ENCODE results near the gene DNTTIP2. TPM values are rescaled to one million over a fixed set of nuclear protein-coding genes. Genes with fewer than 3 reads are reported as not detected.

Gene DNTTIP2
- total RNA-seq, 1 experiment from 2014 or later = 50.3 TPM

- intact Hi-C loops (cut with micrococcal nuclease; ENCODE audit: unreplicated experiment) = loop anchor here (10.0 kb wide), 1 partner anchor 549 kb away; no protein-coding TSS in a partner anchor
- no peak for TF ChIP-seq REST (IDR thresholded peaks at IDR 0.05; ENCODE audit: insufficient read depth in 1 of 2, low read depth in 2 of 2, low read length in 1 of 2)
- no peak for TF ChIP-seq SIN3A (IDR thresholded peaks at IDR 0.05; ENCODE audit: borderline replicate concordance, insufficient read depth, low read depth, low read length)
- TF ChIP-seq CTCF (IDR thresholded peaks at IDR 0.05) = no peak
- TF ChIP-seq POLR2AphosphoS5 (IDR thresholded peaks at IDR 0.05; ENCODE audit: low read depth, low read length) = no peak
- TF ChIP-seq TCF7L2 (IDR thresholded peaks at IDR 0.05; ENCODE audit: low read depth, low read length) = no peak
- H3K27ac ChIP-seq (ENCODE audit: low read length) = no peak overlapping the region
- ChIA-PET CTCF (no interaction called here), POLR2A (no interaction called here)
- DNase-seq (ENCODE audit: low read depth, low spot score) (no peak), ATAC-seq (no peak)
- no TSS peak for BruUV-seq (replicated peaks)
- no peak overlapping the region for H3K4me3 ChIP-seq (ENCODE audit: low read depth in 2 of 2, low read length in 2 of 2)
- H3K9me3 ChIP-seq (ENCODE audit: control insufficient read depth, insufficient read depth, low read depth, low read length) = no peaks in the 10 kb centered on the region
- H3K36me3 ChIP-seq (ENCODE audit: control insufficient read depth, insufficient read depth, low read length) = no peaks in the 10 kb centered on the region
- no peaks in the 10 kb centered on the region for H3K4me1 ChIP-seq (ENCODE audit: control insufficient read depth, insufficient read depth, low read length)
- no peaks in the 10 kb centered on the region for H3K27me3 ChIP-seq (ENCODE audit: control insufficient read depth, insufficient read depth, low read length)
- in situ Hi-C loops (cut with HindIII; ENCODE audit: low pct_unique_long_range_greater_than_20kb, low sequenced_read_pairs) = no loop called here
Observed at GRCh38 chr1:93853940-93854339, 25.1 kb downstream of the DNTTIP2 start.

- H3K36me3 ChIP-seq (ENCODE audit: control insufficient read depth, insufficient read depth, low read length) = no peaks in the 10 kb centered on the region
- intact Hi-C loops (cut with micrococcal nuclease; ENCODE audit: unreplicated experiment) (loop anchor here (10.0 kb wide), 1 partner anchor 547 kb away; no protein-coding TSS in a partner anchor), in situ Hi-C loops (cut with HindIII; ENCODE audit: low pct_unique_long_range_greater_than_20kb, low sequenced_read_pairs) (no loop called here)
- ATAC-seq = no peak
- no peaks in the 10 kb centered on the region for H3K27me3 ChIP-seq (ENCODE audit: control insufficient read depth, insufficient read depth, low read length)
- no TSS peak for BruUV-seq (replicated peaks)
- no peak for TF ChIP-seq TCF7L2 (IDR thresholded peaks at IDR 0.05; ENCODE audit: low read depth, low read length)
- no peak for TF ChIP-seq CTCF (IDR thresholded peaks at IDR 0.05)
- TF ChIP-seq SIN3A (IDR thresholded peaks at IDR 0.05; ENCODE audit: borderline replicate concordance, insufficient read depth, low read depth, low read length) = no peak
- no peak for TF ChIP-seq POLR2AphosphoS5 (IDR thresholded peaks at IDR 0.05; ENCODE audit: low read depth, low read length)
- no peak for TF ChIP-seq REST (IDR thresholded peaks at IDR 0.05; ENCODE audit: insufficient read depth in 1 of 2, low read depth in 2 of 2, low read length in 1 of 2)
- ChIA-PET POLR2A (interaction anchor here (0.6 kb wide), 1 partner anchor 815 kb away, joined by 5 read pairs; no protein-coding TSS in a partner anchor), CTCF (interaction anchor here (0.7 kb wide), 1 partner anchor 485 kb away, joined by 5 read pairs; no protein-coding TSS in a partner anchor)
- H3K9me3 ChIP-seq (ENCODE audit: control insufficient read depth, insufficient read depth, low read depth, low read length) = no peaks in the 10 kb centered on the region
- peaks cover 7% of the 10 kb centered on the region; the same call in 1 of the 2 replicates for H3K4me1 ChIP-seq (ENCODE audit: control insufficient read depth, insufficient read depth, low read length)
- DNase-seq (ENCODE audit: low read depth, low spot score) = no peak
- no peak overlapping the region for H3K27ac ChIP-seq (ENCODE audit: low read length)
- H3K4me3 ChIP-seq (ENCODE audit: low read depth in 2 of 2, low read length in 2 of 2) = no peak overlapping the region
Observed at GRCh38 chr1:93851878-93852277, 27.1 kb downstream of the DNTTIP2 start.
